Activated naive CD8-positive, alpha-beta T cell treated with anti-CD3 and anti-CD28 coated beads, Interleukin-2, amount 50 U/mL, for 24 hours (primary cell): ENCODE results near the gene AKR1A1.
"Not testable (repeated sequence)": the region's sequence is repeated elsewhere in the genome, so short reads cannot be mapped to it uniquely, and the experiment has no call there.

Source experiments
- ATAC-seq: fragments of 150-1000 bp; cut with Tn5 transposase; one replicate; pipeline ENCODE4 v1.10.0; 2021
- DNase-seq: peaks from one replicate; pipeline ENCODE4 v3.0.0; 2021
- H3K27ac Mint-ChIP-seq: one replicate; pipeline ENCODE4 v1.8.0; 2021; ENCODE audit warnings: mild to moderate bottlenecking, mixed read lengths
- H3K27me3 Mint-ChIP-seq: one replicate; pipeline ENCODE4 v1.8.0; 2021; ENCODE audit warnings: mixed read lengths
- H3K36me3 Mint-ChIP-seq: one replicate; pipeline ENCODE4 v1.8.0; 2021; ENCODE audit warnings: low read depth, mixed read lengths
- H3K4me1 Mint-ChIP-seq: one replicate; pipeline ENCODE4 v1.8.0; 2021; ENCODE audit warnings: mixed read lengths
- H3K4me3 Mint-ChIP-seq: one replicate; pipeline ENCODE4 v1.8.0; 2021; ENCODE audit warnings: mild to moderate bottlenecking, moderate library complexity, mixed read lengths
- H3K9me3 Mint-ChIP-seq: one replicate; pipeline ENCODE4 v1.8.0; 2021; ENCODE audit warnings: mixed read lengths

The AKR1A1 gene

DNA sequence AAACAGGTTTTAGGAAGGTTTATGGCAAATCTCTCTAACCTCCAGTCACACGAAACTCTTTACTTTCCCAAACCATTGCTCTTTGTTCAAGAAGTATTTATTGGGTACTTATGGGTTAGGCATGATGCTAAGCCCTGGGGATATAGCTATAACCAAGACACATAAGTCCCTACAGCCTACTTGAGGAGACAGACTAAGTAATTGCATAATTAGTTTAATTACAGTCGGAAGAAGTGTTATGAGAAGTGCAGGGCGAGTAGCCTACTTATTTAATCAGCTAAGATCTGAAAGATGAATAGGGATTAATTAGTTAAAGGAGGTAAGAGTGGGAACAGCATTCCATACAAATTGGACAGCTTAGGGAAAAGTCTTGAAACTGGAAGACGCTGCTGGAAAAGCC is 20.0 kb downstream of the AKR1A1 start:
- Mint-ChIP-seq H3K4me1 (no peaks in the 10 kb centered on the region), H3K4me3 (no peak overlapping the region), H3K9me3 (no peaks in the 10 kb centered on the region), H3K27me3 (no peaks in the 10 kb centered on the region), H3K27ac (no peak overlapping the region), H3K36me3 (peaks cover 23% of the 10 kb centered on the region)
- no peak for ATAC-seq
- DNase-seq = no peak

DNA sequence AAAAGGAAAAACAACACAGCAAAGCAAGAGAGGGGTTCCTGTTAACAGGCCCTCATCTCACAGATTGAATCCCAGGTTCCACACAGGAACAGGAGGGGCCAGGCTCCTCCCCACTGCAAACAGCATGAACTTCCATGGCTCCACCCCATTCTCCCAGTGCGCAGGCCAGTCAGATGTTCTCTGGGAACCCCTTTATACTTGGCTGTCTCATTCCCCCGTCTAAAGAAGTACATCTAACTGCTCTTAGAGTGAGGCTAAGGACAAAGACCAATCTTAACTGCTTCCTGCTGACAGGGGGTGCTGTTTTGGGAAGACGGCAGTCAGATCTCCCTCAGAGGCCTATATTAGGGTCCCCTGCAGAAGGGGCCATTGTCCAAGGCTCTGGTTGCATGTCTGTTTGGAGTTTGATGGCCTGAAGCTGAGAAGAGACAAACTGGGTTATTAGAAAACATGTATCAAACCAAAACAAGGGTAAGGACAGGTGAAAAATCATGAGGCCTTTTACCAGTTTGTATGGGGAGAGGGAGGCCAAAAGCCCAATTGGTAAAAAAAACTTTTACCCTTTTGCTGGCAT is 22.7 kb downstream of the AKR1A1 start:
- Mint-ChIP-seq H3K9me3 (no peaks in the 10 kb centered on the region), H3K27ac (no peak overlapping the region), H3K4me3 (no peak overlapping the region), H3K4me1 (no peaks in the 10 kb centered on the region), H3K36me3 (peaks cover 8% of the 10 kb centered on the region), H3K27me3 (no peaks in the 10 kb centered on the region)
- DNase-seq = no peak
- no peak for ATAC-seq

DNA sequence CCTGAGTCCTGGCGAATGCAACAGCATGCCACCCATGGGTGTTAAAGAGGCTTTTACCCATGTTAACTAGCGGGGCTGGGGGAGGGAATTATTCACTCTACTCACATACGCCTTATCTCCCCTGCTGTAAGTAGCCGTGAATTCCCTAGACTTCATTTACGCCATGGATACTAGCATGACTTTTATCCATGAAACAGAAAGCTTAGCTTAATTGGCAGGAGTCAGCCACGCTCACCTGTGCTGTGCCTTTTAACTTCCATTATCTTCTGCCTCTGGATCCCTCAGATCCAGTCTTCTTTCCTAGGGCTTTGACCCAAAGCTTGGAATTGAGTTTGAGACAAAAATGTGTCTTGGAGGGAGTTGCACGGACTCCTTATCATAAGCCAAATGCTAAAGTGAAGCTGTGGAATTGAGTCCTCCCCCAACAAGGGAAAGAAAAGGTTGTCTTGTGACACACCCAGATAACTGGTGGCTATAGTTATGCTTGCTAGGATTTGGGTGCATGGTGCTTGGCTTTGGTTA is 23.5 kb downstream of the AKR1A1 start:
- Mint-ChIP-seq H3K36me3 (peaks cover 7% of the 10 kb centered on the region), H3K27me3 (no peaks in the 10 kb centered on the region)

GRCh38 chr1:45583264-45583665 is 32.6 kb downstream of the AKR1A1 start:
- Mint-ChIP-seq H3K36me3 (peaks cover 24% of the 10 kb centered on the region), H3K4me1 (peaks cover 29% of the 10 kb centered on the region), H3K9me3 (no peaks in the 10 kb centered on the region), H3K27ac (peak overlapping the region; percentile 98), H3K27me3 (no peaks in the 10 kb centered on the region), H3K4me3 (peak overlapping the region; percentile 99)
- ATAC-seq (peak; percentile 90), DNase-seq (peak; percentile 91)

More for the DNA sequence above, 23.5 kb downstream of the AKR1A1 start:
- no peaks in the 10 kb centered on the region for H3K4me1 Mint-ChIP-seq
- H3K27ac Mint-ChIP-seq = no peak overlapping the region
- H3K4me3 Mint-ChIP-seq = no peak overlapping the region
- DNase-seq (no peak), ATAC-seq (no peak)
- no peaks in the 10 kb centered on the region for H3K9me3 Mint-ChIP-seq

DNA sequence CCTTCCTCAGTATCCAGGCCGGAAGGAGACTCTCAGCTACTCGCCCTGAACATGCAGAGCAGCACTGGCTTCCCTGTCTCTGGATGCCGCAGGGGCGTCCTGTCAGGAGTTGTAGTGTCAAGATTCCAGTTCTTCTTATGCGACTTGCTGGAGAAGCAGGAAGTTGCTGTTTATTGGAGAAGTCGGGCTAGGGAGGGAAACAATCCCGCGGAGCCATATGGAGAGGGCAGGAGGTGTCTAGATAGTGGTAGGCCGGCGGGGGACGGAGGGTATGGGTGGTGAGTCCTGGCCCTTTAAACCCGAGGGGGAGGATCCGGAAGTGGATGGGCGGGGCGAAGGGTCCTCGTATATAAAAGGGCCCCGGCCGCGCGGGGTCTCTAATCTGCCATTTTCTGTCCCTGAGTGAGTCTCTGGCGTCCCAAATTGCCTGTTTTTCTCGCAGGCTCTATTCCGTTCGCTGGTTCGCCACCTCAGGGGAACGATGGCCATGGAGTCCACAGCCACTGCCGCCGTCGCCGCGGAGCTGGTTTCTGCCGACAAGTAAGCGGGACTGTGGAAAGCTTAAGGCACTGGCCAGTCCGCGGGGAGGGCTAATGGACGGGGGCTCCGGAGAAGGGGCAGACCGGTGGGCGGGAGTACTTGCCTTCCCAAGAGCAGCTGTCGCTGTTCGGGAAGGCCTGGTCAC is 33.2 kb downstream of the AKR1A1 start, which contains the start of gene NASP:
Gene NASP (plus strand): TSS at position 376 of the 685 bp plus-strand sequence. CDS start 106 bp downstream, at position 482.
- Mint-ChIP-seq H3K36me3 (peaks cover 26% of the 10 kb centered on the region), H3K4me1 (peaks cover 34% of the 10 kb centered on the region), H3K4me3 (peak within 1 kb of the TSS; percentile 99), H3K27ac (peak within 1 kb of the TSS; percentile 98), H3K9me3 (no peaks in the 10 kb centered on the region), H3K27me3 (no peaks in the 10 kb centered on the region)
- ATAC-seq (peak; percentile 64), DNase-seq (peak; percentile 94)

DNA sequence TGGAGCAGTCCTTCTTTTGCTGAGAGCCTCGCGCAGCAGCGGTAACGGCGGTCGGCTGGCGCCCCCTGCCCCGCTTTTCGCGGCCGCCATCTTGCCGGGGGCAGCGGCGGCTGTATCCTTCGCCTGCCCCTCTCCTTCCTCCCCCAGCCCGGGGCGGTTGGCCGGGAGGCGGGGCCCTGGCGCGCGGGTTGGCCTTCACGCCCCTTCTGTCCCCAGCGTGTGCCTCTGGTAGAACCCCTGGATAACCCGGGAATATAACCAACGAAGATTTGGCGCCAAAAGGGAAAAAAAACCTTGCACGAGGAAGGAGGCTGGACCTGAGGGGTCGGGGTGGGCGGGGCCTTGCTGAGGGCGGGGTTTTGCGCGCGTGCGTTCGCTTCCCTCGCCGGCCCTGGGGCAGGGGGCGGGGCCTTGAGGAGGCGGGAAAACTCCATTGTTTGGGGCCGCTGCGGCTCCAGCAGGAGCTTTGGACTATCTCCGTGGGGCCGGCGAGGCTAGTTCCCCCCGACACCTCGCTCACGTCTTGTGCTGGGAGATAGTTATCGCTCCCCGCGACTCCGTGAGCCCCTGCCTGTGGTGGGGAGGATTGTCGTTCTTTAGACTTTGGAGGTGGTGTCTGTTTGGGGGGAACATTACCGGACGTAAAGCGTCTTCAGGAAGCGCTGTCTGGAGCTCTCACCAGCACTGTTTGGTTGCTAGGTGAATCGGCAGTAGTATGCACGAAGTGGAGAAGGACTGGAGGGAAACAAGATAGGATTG is 33.9 kb downstream of the AKR1A1 start:
- Mint-ChIP-seq H3K27me3 (no peaks in the 10 kb centered on the region), H3K4me1 (peaks cover 40% of the 10 kb centered on the region)
- peak; percentile 91 for DNase-seq

GRCh38 chr1:45585110-45585426 is 34.4 kb downstream of the AKR1A1 start:
- DNase-seq = no peak
- H3K36me3 Mint-ChIP-seq = peaks cover 29% of the 10 kb centered on the region
- H3K9me3 Mint-ChIP-seq = no peaks in the 10 kb centered on the region
- H3K27me3 Mint-ChIP-seq = no peaks in the 10 kb centered on the region
- peak overlapping the region; percentile 93 for H3K27ac Mint-ChIP-seq
- peak overlapping the region; percentile 99 for H3K4me3 Mint-ChIP-seq
- ATAC-seq = no peak
- H3K4me1 Mint-ChIP-seq = peaks cover 40% of the 10 kb centered on the region

More for the DNA sequence above, 33.9 kb downstream of the AKR1A1 start:
- Mint-ChIP-seq H3K9me3 (no peaks in the 10 kb centered on the region), H3K27ac (peak overlapping the region; percentile 98), H3K4me3 (peak overlapping the region; percentile 99), H3K36me3 (peaks cover 29% of the 10 kb centered on the region)
- peak; percentile 37 for ATAC-seq

DNA sequence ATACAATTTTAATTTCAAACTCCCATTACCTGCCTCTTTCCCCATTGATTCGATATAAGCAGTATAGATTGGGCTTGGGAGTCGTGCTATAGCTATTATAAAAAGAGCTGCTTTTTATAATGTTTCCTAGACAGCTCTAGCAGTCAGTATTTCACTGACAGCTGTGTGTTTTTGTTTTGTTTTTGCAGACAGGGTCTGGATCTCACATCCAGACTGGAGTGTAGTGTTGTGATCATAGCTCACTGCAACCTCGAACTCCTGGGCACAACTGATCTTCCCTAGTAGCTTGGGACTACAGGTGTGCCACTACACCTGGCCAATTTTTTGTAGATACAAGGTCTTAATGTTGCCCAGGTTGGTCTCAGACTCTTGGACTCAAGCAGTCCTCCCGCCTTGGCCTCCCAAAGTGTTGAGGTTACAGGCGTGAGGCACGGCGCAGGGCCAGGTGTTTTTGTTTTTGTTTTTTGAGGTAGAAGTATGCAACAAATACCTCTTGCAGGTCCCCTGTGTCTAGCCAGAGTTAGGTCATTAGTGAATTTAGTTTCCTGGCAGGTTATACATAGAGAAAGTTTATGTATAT is 35.0 kb downstream of the AKR1A1 start:
- H3K36me3 Mint-ChIP-seq = peaks cover 31% of the 10 kb centered on the region

DNA sequence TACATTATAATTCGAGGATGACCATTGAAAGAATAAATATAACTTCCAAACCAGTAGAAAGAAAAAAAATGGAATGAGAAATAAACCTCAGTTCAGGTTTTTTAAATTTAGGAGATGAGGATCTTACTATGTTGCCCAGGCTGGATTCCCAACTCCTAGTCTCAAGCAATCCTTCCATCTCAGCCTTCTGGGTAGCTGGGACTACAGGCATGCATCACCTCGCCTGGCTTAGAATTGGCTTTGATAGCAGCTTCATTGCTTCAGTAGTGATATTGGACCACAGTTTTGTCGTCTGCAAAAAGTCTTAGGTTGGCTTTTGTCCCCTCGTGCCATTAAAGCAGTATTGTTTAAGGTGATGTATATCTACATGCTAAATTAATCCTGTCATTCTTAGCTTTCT is 36.1 kb downstream of the AKR1A1 start:
- ATAC-seq = no peak
- peaks cover 42% of the 10 kb centered on the region for H3K4me1 Mint-ChIP-seq

More for the DNA sequence above, 35.0 kb downstream of the AKR1A1 start:
- H3K4me3 Mint-ChIP-seq = peak overlapping the region; percentile 99
- no peak for ATAC-seq
- no peaks in the 10 kb centered on the region for H3K27me3 Mint-ChIP-seq
- H3K9me3 Mint-ChIP-seq = no peaks in the 10 kb centered on the region
- H3K27ac Mint-ChIP-seq = peak overlapping the region; percentile 93
- peaks cover 40% of the 10 kb centered on the region for H3K4me1 Mint-ChIP-seq
- DNase-seq = no peak

DNA sequence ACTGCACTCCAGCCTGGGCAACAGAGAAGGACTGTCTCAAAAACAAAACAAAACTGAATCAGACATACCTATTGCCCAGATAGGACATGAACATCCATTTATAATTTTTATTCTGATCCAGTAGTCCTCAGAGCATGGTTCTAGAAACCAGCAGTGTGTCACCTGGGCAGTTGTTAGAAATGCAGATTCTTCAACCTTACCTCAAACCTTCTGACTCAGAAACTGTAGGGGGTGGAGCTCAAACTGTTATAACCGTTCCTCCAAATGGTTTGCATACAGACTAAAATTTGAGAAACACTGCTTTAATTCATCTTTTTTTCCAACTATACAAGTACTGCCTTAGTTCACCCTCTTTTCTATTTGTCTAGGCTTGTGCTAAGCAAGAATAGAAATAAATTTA is 39.2 kb downstream of the AKR1A1 start:
- H3K9me3 Mint-ChIP-seq = no peaks in the 10 kb centered on the region
- DNase-seq = no peak

More for the DNA sequence above, 36.1 kb downstream of the AKR1A1 start:
- H3K27ac Mint-ChIP-seq = peak overlapping the region; percentile 88
- no peaks in the 10 kb centered on the region for H3K9me3 Mint-ChIP-seq
- no peaks in the 10 kb centered on the region for H3K27me3 Mint-ChIP-seq
- no peak for DNase-seq
- H3K36me3 Mint-ChIP-seq = peaks cover 38% of the 10 kb centered on the region
- H3K4me3 Mint-ChIP-seq = peak overlapping the region; percentile 99

GRCh38 chr1:45594412-45594811 is 43.8 kb downstream of the AKR1A1 start:
- Mint-ChIP-seq H3K27ac (no peak overlapping the region), H3K36me3 (peaks cover 54% of the 10 kb centered on the region), H3K27me3 (no peaks in the 10 kb centered on the region), H3K4me1 (peaks cover 16% of the 10 kb centered on the region), H3K4me3 (no peak overlapping the region), H3K9me3 (no peaks in the 10 kb centered on the region)
- ATAC-seq = no peak
- no peak for DNase-seq

More for the DNA sequence above, 39.2 kb downstream of the AKR1A1 start:
- no peaks in the 10 kb centered on the region for H3K27me3 Mint-ChIP-seq
- no peak for ATAC-seq
- H3K4me3 Mint-ChIP-seq = no peak overlapping the region
- H3K27ac Mint-ChIP-seq = no peak overlapping the region
- peaks cover 52% of the 10 kb centered on the region for H3K36me3 Mint-ChIP-seq
- H3K4me1 Mint-ChIP-seq = peaks cover 39% of the 10 kb centered on the region

DNA sequence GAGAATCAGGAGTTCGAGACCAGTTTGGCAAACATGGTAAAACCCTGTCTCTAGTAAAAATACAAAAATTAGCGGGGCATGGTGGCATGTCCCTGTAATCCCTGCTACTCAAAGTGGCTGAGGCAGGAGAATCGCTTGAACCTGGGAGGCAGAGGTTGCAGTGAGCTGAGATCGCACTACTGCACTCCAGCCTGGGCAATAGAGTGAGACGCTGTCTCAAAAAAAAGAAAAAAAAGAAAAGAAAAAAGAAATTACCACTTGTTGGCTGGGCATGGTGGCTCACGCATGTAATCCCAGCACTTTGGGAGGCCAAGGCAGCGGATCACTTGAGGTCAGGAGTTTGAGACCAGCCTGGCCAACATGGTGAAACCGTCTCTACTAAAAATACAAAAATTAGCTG is 46.1 kb downstream of the AKR1A1 start:
- not testable (repeated sequence) for ATAC-seq, H3K4me3 Mint-ChIP-seq, H3K27me3 Mint-ChIP-seq, DNase-seq, H3K27ac Mint-ChIP-seq, H3K9me3 Mint-ChIP-seq
- Mint-ChIP-seq H3K36me3 (peaks cover 57% of the 10 kb centered on the region), H3K4me1 (peaks cover 22% of the 10 kb centered on the region)

DNA sequence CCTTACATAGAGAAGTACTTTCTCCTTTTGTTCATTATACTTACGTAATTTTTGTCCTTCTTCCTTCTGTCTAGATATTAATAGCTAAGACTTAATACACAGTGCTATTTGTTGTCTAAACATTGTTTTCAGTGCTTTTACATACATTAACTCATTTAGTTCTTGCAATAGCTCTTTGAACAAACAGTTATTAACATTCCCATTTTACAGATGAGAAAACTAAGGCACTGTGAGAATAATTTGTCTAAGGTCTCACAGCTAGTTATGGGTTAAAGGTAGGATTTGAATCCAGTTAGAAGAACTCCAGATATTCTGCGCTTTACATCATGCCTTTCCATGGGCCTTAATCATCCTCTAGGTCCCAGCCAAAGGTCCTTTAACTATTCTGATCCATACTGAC is 53.6 kb downstream of the AKR1A1 start:
- no peaks in the 10 kb centered on the region for H3K27me3 Mint-ChIP-seq
- peaks cover 62% of the 10 kb centered on the region for H3K36me3 Mint-ChIP-seq
- DNase-seq (no peak), ATAC-seq (no peak)
- no peak overlapping the region for H3K4me3 Mint-ChIP-seq
- no peak overlapping the region for H3K27ac Mint-ChIP-seq
- H3K9me3 Mint-ChIP-seq = no peaks in the 10 kb centered on the region
- peaks cover 17% of the 10 kb centered on the region for H3K4me1 Mint-ChIP-seq

DNA sequence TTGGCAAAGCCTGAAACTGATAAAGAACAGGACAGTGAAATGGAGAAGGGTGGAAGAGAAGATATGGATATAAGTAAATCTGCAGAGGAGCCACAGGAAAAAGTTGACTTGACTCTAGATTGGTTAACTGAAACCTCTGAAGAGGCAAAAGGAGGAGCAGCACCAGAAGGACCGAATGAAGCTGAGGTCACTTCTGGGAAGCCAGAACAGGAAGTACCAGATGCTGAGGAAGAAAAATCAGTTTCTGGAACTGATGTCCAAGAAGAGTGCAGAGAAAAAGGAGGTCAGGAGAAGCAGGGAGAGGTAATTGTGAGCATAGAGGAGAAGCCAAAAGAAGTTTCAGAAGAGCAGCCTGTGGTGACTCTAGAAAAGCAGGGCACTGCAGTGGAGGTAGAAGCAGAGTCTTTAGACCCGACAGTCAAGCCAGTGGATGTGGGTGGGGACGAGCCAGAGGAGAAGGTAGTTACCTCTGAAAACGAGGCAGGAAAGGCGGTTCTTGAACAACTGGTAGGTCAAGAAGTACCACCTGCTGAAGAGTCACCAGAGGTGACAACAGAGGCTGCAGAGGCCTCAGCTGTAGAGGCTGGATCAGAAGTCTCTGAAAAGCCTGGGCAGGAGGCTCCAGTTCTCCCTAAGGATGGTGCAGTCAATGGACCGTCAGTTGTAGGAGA is 56.9 kb downstream of the AKR1A1 start:
- DNase-seq = no peak
- H3K27me3 Mint-ChIP-seq = no peaks in the 10 kb centered on the region
- H3K27ac Mint-ChIP-seq = peak overlapping the region; percentile 27
- no peaks in the 10 kb centered on the region for H3K9me3 Mint-ChIP-seq
- no peak overlapping the region for H3K4me3 Mint-ChIP-seq
- H3K4me1 Mint-ChIP-seq = peaks cover 8% of the 10 kb centered on the region
- H3K36me3 Mint-ChIP-seq = peaks cover 66% of the 10 kb centered on the region
- ATAC-seq = no peak
